LNCaP clone FGC (cell line): Measurements from ENCODE around the gene FMNL3.

Experiments
- DNase-seq: peaks from one replicate; pipeline ENCODE4 v3.0.0-alpha.2; 2011; ENCODE audit warnings: low read depth
- H3K4me3 ChIP-seq: 2 replicates; pipeline ENCODE4 v1.5.1; 2011; ENCODE audit warnings: mild to moderate bottlenecking, low read depth, low read length, control low read depth
- CTCF ChIP-seq: IDR thresholded peaks from 2 replicates; pipeline ENCODE4 v1.5.1; 2012; ENCODE audit warnings: mild to moderate bottlenecking; ENCODE audit not compliant: control insufficient read depth, insufficient read depth; ENCODE audit errors: extremely low read depth

Gene FMNL3

DNA sequence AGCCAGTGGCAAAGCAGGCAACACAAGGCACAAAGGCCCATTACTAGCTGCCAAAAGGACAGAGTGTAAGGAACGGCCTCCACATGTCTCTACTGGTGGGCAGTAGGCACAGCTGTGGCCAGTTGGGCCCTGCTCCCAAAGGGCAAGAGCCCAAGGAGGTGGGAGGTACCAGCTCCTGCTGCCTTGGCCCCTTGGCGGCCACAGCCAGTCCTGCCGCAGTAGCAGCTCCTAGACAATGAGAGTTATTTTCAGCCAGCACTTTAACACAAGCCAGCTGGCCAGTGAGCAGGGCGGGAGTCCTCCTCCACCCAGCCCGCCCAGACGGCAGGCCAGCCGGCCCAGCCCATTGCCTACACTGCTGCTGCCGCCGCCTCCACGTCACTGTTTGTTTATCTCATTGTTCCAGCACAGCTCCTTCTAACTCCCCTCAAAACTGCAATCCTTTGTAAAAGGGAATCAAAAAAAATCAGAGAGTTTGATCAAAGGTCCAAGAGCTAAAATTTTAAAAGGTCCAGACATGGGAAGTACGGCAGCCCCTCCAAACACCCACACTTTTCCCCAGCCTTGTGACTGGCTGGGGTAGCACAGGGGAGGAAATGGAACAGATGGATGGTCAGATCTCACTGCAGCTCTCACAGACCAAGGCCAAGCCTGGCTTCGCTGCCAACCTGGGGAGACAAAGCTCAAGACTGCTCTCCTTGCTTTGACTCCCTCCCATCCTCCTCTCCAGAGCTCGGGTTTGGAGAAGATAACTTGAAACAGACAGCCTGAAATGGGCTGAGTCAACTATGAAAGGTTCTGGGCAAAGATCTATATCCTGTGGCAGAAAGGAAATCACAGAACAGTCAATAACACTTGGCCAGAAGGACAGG is 33.5 kb downstream of the FMNL3 start:
- no peak for TF ChIP-seq CTCF
- peak; percentile 44 for DNase-seq
- no peak overlapping the region for H3K4me3 ChIP-seq

DNA sequence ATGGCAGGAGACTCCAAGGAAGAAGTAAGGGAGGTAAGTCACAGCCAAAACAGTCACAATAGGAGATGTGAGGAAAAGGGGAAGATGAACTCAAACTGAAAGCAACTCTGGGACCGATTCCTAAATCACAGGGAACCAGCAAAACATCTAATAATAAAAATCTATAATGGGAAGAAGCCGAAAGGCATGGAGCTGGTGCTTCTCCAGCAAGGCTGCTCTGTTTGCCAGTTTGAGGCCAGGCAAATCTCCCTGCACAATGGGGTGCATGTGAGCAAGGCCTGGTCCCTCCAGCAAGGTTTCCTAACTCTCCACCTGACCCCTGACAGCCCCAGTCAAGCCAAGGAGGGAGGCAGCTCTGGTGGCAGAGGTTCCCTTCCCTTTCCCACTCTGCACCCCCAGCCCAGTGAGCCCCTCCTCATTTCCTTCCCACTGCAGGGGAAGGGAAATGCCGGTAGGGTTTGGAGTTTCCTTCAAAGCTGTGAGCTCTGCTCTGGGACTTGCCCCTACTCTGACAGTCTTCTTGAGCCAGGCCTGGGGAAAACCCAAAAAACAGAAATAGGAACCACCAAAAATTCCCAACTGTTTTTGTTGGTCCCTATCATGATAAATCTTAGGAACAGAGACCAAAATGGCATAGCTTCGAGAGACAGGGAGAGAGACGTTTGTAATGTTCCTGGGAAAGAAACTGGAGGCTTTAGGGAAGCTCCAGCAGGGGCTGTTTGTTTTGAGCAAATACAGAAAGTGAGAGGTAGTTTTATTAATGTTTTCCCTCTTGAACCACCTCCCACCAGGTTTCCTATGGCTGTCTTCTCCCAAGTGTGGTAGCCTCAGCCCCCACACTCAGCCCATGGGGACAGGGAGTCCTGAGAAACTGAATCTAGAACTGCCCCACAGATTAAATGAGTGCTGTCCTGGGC is 34.6 kb downstream of the FMNL3 start:
- DNase-seq, result no peak
- TF ChIP-seq CTCF, result no peak
- H3K4me3 ChIP-seq, result no peak overlapping the region

DNA sequence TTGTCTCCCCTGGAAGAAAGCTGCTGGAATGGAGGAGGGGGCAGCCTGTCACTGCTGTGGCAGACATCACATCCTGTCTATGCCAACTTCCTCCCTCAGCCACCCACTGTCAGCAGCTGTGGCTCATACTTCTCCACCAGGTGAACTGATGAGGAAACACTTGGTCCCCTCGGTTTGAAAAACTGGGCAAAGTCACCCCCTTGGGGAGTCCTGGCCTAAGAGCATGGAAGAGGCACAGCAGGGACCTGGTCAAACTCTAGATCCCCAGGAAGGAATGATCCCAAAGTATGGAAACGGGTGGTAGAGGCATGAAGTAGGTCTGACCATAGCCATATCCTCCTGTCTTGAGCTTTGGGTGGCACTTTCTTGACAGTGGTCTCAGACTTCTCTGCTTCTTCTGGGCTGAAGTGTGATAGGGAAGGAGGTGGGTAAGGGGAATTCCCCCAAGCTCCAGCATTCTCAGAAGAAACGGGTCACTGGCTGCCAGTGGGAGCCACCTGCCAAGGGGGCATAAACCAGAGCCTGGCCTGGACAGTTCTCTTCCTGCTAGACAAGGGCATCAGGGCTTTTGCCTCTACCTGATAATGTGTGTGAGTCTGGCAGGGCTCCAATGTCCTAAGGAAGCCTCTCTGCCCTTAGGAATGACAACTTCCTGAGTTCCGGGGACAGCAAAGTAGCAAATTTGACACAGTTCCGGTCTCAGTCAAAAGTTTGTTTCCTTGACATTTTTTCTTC is 36.0 kb downstream of the FMNL3 start:
- no peak for DNase-seq
- TF ChIP-seq CTCF, result no peak
- no peak overlapping the region for H3K4me3 ChIP-seq

DNA sequence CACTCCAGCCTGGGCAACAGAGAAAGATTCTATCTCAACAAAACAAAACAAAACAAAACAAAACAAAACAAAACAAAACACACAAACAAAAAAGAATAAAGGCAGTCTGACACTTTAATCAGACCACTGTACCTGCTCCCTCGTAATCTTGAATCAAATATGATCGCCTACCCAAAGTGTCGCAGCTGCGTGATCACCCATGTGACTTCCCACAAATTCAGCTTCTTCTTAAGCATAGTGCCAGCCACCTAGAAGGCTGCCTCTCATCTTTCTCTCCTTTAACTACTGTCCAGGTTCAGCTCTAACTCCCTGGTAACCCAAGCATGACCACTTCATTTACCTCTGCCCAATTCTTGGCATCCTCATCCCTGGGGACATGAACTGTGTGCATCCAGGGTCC is 37.4 kb downstream of the FMNL3 start:
- TF ChIP-seq CTCF, result no peak
- H3K4me3 ChIP-seq, result no peak overlapping the region
- no peak for DNase-seq

DNA sequence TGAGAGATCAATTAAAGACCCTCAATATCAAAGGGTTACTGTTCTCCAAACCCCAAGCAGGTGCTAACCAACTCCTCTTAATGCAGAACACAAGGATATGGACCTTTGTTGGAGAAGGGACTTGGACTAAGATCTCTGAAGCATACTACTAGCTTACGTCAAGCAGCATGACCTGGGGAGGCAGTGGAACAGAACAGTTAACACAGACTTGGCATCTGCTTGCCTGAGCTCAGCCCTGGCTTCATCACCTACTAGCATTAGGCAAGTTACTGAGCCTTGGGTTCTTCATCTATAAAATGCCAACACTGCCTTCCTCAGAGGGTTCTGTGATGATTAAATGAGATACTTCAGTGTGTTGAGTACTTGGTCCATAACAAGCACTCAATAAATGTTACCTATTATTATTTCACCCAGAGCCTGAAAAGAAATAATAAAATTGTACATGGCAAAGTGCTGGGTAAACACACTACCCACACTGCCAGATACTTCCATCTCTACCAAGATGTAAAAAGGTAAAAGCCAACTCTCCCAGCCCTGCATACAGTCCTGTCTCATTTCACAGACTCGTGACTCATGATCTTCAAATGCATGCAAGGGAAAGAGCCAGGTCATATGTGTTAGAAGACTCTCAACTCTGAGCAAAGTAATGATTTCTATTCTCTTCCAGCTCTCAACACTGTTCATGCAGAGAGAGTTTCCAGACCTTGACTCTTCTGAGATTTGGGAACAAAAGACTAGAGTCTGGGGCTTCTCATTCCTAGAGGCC is 39.7 kb downstream of the FMNL3 start:
- H3K4me3 ChIP-seq, result no peak overlapping the region
- no peak for DNase-seq
- TF ChIP-seq CTCF, result no peak

DNA sequence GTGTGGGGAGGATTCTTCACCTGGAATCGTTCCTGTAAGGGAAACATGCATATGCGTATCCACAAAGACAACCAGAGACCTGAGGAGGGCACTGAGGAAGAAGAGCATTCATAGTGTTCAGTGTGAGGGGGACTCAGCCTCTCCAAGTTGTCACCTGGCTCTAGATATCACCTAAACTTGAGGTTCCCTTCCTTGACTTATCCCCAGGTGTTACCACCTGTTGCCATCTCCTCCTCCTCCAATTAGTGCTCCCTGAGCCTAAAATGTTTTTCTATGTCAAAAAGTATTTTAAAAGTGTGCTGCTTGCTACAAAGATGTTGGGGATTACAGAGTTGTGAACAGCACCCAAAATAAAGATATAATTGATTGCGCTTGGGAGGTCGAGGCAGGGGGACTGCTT is 41.0 kb downstream of the FMNL3 start:
- H3K4me3 ChIP-seq, result no peak overlapping the region
- DNase-seq, result no peak
- no peak for TF ChIP-seq CTCF
